Middle frontal gyrus (tissue), 1 donor: ENCODE data around the gene NTRK1.

Experiments
- DNase-seq: peaks from one replicate; pipeline ENCODE4 v3.0.0-alpha.2; 2015; ENCODE audit warnings: low spot score; ENCODE audit errors: extremely low spot score

Gene NTRK1

GRCh38 chr1:156860628-156861423, at the start of gene NTRK1:
TSS of gene NTRK1 (plus strand) at chr1:156860865. CDS start at chr1:156860935, 70 bp downstream.
- DNase-seq = no peak

- no peak for DNase-seq
Observed at GRCh38 chr1:156811168-156811567, 49.5 kb upstream of the NTRK1 start.

- DNase-seq = no peak
Observed at GRCh38 chr1:156812293-156812990, 48.2 kb upstream of the NTRK1 start.

- DNase-seq = no peak
Observed at GRCh38 chr1:156813298-156813697, 47.4 kb upstream of the NTRK1 start.

GRCh38 chr1:156813750-156814570, 46.7 kb upstream of the NTRK1 start:
- no peak for DNase-seq

- no peak for DNase-seq
Observed at GRCh38 chr1:156814571-156815260, 45.9 kb upstream of the NTRK1 start.

GRCh38 chr1:156815307-156815826, 45.3 kb upstream of the NTRK1 start:
- DNase-seq = no peak

- no peak for DNase-seq
Observed at GRCh38 chr1:156815961-156816422, 44.7 kb upstream of the NTRK1 start.

- no peak for DNase-seq
Observed at GRCh38 chr1:156816561-156817328, 43.9 kb upstream of the NTRK1 start, which contains the start of gene SH2D2A. TSS of gene SH2D2A (minus strand) at chr1:156816848. CDS start at chr1:156816708, 140 bp downstream.

- no peak for DNase-seq
Observed at GRCh38 chr1:156821801-156822200, 38.9 kb upstream of the NTRK1 start.

GRCh38 chr1:156822680-156823079, 38.0 kb upstream of the NTRK1 start:
- DNase-seq = no peak

- DNase-seq = no peak
Observed at GRCh38 chr1:156823210-156823790, 37.4 kb upstream of the NTRK1 start.

GRCh38 chr1:156826630-156827029, 34.0 kb upstream of the NTRK1 start:
- peak; percentile 22 for DNase-seq

- DNase-seq = no peak
Observed at GRCh38 chr1:156828400-156829124, 32.1 kb upstream of the NTRK1 start.

- no peak for DNase-seq
Observed at GRCh38 chr1:156832434-156832833, 28.2 kb upstream of the NTRK1 start.

GRCh38 chr1:156833603-156834002, 27.1 kb upstream of the NTRK1 start:
- no peak for DNase-seq

GRCh38 chr1:156834322-156834721, 26.3 kb upstream of the NTRK1 start:
- DNase-seq = no peak

- no peak for DNase-seq
Observed at GRCh38 chr1:156836041-156836654, 24.5 kb upstream of the NTRK1 start.

GRCh38 chr1:156836892-156837291, 23.8 kb upstream of the NTRK1 start:
- no peak for DNase-seq
